KMS-11 (cell line): Measurements from ENCODE around the gene CENATAC.

Experiments used
- H2AFZ ChIP-seq: fragments of 200-600 bp; sonication (generic); 2 replicates; pipeline ENCODE4 v1.6.1; 2016; ENCODE audit warnings: antibody characterized with exemption, mixed run types, low read depth
- H3K27ac ChIP-seq: fragments of 200-600 bp; sonication (generic); 2 replicates; pipeline ENCODE4 v1.6.1; 2016; ENCODE audit warnings: mild to moderate bottlenecking, mixed run types
- H3K27me3 ChIP-seq: fragments of 200-600 bp; sonication (generic); 2 replicates; pipeline ENCODE4 v1.6.1; 2017; ENCODE audit warnings: mild to moderate bottlenecking, low read depth, mixed run types, moderate library complexity; ENCODE audit not compliant: insufficient read depth
- H3K36me3 ChIP-seq: fragments of 200-600 bp; sonication (generic); 2 replicates; pipeline ENCODE4 v1.6.1; 2017; ENCODE audit warnings: mild to moderate bottlenecking, mixed run types; ENCODE audit not compliant: insufficient read depth
- H3K4me1 ChIP-seq: fragments of 200-600 bp; sonication (generic); 2 replicates; pipeline ENCODE4 v1.6.1; 2016; ENCODE audit warnings: mild to moderate bottlenecking, low read depth, mixed run types; ENCODE audit not compliant: poor library complexity, severe bottlenecking
- H3K4me2 ChIP-seq: fragments of 200-600 bp; sonication (generic); 2 replicates; pipeline ENCODE4 v1.7.0; 2016; ENCODE audit warnings: mild to moderate bottlenecking, mixed run types
- H3K4me3 ChIP-seq: fragments of 200-600 bp; sonication (generic); IDR thresholded peaks from 2 replicates; pipeline ENCODE4 v1.6.1; 2017; ENCODE audit warnings: low read depth, low read length, mixed read lengths; ENCODE audit not compliant: insufficient read depth
- H3K79me2 ChIP-seq: fragments of 200-600 bp; sonication (generic); 2 replicates; pipeline ENCODE4 v1.6.1; 2016; ENCODE audit warnings: low read depth, mixed run types; ENCODE audit not compliant: insufficient read depth
- H3K9ac ChIP-seq: fragments of 200-600 bp; sonication (generic); 2 replicates; pipeline ENCODE4 v1.6.1; 2016; ENCODE audit warnings: mild to moderate bottlenecking, mixed run types
- H4K20me1 ChIP-seq: fragments of 200-600 bp; sonication (generic); 2 replicates; pipeline ENCODE4 v1.6.1; 2016; ENCODE audit warnings: mild to moderate bottlenecking, mixed run types; ENCODE audit not compliant: insufficient read depth
- TF ChIP-seq, protein P1 (sequence below): fragments of 200-600 bp; sonication (generic); conservative IDR thresholded peaks from 2 replicates; pipeline ENCODE4 v1.6.1; 2017; ENCODE audit warnings: low read depth, mild to moderate bottlenecking, antibody characterized with exemption, low read length, moderate library complexity, mixed read lengths

The CENATAC gene

GRCh38 chr11:119000906-119001305, 3.0 kb downstream of the CENATAC start:
- H3K4me1 ChIP-seq = no peaks in the 10 kb centered on the region
- no peak overlapping the region for H3K4me3 ChIP-seq
- H3K27ac ChIP-seq = no peak overlapping the region
- no peak overlapping the region for H2AFZ ChIP-seq
- no peaks in the 10 kb centered on the region for H3K79me2 ChIP-seq
- TF ChIP-seq, protein P1, sequence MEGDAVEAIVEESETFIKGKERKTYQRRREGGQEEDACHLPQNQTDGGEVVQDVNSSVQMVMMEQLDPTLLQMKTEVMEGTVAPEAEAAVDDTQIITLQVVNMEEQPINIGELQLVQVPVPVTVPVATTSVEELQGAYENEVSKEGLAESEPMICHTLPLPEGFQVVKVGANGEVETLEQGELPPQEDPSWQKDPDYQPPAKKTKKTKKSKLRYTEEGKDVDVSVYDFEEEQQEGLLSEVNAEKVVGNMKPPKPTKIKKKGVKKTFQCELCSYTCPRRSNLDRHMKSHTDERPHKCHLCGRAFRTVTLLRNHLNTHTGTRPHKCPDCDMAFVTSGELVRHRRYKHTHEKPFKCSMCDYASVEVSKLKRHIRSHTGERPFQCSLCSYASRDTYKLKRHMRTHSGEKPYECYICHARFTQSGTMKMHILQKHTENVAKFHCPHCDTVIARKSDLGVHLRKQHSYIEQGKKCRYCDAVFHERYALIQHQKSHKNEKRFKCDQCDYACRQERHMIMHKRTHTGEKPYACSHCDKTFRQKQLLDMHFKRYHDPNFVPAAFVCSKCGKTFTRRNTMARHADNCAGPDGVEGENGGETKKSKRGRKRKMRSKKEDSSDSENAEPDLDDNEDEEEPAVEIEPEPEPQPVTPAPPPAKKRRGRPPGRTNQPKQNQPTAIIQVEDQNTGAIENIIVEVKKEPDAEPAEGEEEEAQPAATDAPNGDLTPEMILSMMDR = no peak
- no peaks in the 10 kb centered on the region for H4K20me1 ChIP-seq
- peaks cover 4% of the 10 kb centered on the region; the same call in 1 of the 2 replicates for H3K36me3 ChIP-seq
- H3K4me2 ChIP-seq = no peak overlapping the region
- H3K27me3 ChIP-seq = no peaks in the 10 kb centered on the region
- H3K9ac ChIP-seq = no peak overlapping the region

GRCh38 chr11:119006656-119007055, 8.7 kb downstream of the CENATAC start:
- Histone ChIP-seq H3K4me1 (no peaks in the 10 kb centered on the region), H3K79me2 (no peaks in the 10 kb centered on the region), H3K9ac (no peak overlapping the region), H2AFZ (no peak overlapping the region), H3K36me3 (peaks cover under 1% of the 10 kb centered on the region; the same call in 1 of the 2 replicates), H4K20me1 (no peaks in the 10 kb centered on the region), H3K4me2 (no peak overlapping the region), H3K27me3 (no peaks in the 10 kb centered on the region), H3K27ac (no peak overlapping the region), H3K4me3 (no peak overlapping the region)
- TF ChIP-seq, protein P1 = no peak

DNA sequence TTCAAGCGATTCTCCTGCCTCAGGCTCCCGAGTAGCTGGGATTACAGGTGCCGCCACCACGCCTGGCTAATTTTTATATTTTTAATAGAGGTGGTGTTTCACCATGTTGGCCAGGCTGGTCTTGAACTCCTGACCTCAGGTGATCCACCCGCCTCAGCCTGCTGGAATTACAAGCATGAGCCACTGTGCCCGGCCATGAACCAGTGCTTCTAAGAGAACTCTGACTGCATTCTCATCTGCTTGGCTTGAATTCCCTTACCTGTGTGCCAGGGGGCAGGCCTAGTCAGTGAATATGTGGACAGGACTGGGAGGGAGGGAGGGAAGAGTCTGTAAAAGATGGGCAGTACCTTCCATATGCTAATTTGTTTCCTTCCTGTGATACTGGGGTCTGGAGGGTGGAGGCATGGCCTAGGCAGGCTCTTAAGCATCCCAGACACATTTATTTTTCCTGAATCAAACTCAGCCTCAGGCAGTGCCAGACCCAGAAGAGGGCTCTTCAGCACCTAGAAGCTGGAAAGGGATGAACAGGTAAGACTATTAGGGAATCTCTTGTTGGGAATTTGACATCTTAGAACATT, 13.6 kb downstream of the CENATAC start:
- H4K20me1 ChIP-seq = no peaks in the 10 kb centered on the region
- no peak overlapping the region for H2AFZ ChIP-seq
- no peak overlapping the region for H3K4me2 ChIP-seq
- H3K4me1 ChIP-seq = peaks cover 6% of the 10 kb centered on the region
- no peaks in the 10 kb centered on the region for H3K27me3 ChIP-seq
- no peaks in the 10 kb centered on the region; the same call in 1 of the 2 replicates for H3K36me3 ChIP-seq
- H3K79me2 ChIP-seq = peaks cover 6% of the 10 kb centered on the region
- TF ChIP-seq, protein P1 = no peak
- H3K4me3 ChIP-seq = no peak overlapping the region
- H3K27ac ChIP-seq = no peak overlapping the region
- H3K9ac ChIP-seq = no peak overlapping the region

GRCh38 chr11:119012629-119013170, 14.8 kb downstream of the CENATAC start:
- H3K4me1 ChIP-seq = peaks cover 13% of the 10 kb centered on the region
- no peaks in the 10 kb centered on the region for H3K27me3 ChIP-seq
- no peaks in the 10 kb centered on the region for H4K20me1 ChIP-seq
- no peak overlapping the region for H3K4me2 ChIP-seq
- no peak overlapping the region for H3K9ac ChIP-seq
- H3K27ac ChIP-seq = no peak overlapping the region; the same call in 1 of the 2 replicates
- H3K4me3 ChIP-seq = no peak overlapping the region
- H3K36me3 ChIP-seq = no peaks in the 10 kb centered on the region; the same call in 1 of the 2 replicates
- H3K79me2 ChIP-seq = peaks cover 18% of the 10 kb centered on the region
- TF ChIP-seq, protein P1 = no peak
- H2AFZ ChIP-seq = no peak overlapping the region
